Heart right ventricle (tissue), 16 donors: Measurements from ENCODE around the gene NPEPPS. TPM values are rescaled to one million over a fixed set of nuclear protein-coding genes. Genes with fewer than 3 reads are reported as not detected.

Experiments
- ATAC-seq, 8 donors: fragments of 200-7000 bp; cut with Tn5 transposase; one replicate each; pipeline ENCODE4 v1.9.1; 2020; ENCODE audit warnings: mild to moderate bottlenecking in 8 of 8, moderate library complexity in 8 of 8, moderate number of reproducible peaks in 1 of 8
- DNase-seq, 2 donors: peaks; one replicate each; pipeline ENCODE4 v3.0.0-alpha.2; 2020
- H3K27ac ChIP-seq, 10 donors: fragments of 200-600 bp; sonication (generic) in 2 of 10; one replicate each; pipeline versions ENCODE4 v1.5.0 to v1.8.0; 2020 to 2022; ENCODE audit warnings: mild to moderate bottlenecking in 3 of 10
- H3K27me3 ChIP-seq, 7 donors: fragments of 200-600 bp; one replicate each; pipeline ENCODE4 v1.8.0; 2021 to 2022; ENCODE audit warnings: mild to moderate bottlenecking in 2 of 7
- H3K36me3 ChIP-seq, 9 donors: fragments of 200-600 bp; sonication (generic) in 1 of 9; one replicate each; pipeline versions ENCODE4 v1.5.0 to v1.8.0; 2020 to 2022; ENCODE audit warnings: mild to moderate bottlenecking in 2 of 9
- H3K4me1 ChIP-seq, 9 donors: fragments of 200-600 bp; sonication (generic) in 1 of 9; one replicate each; pipeline versions ENCODE4 v1.5.0 to v1.8.0; 2020 to 2022; ENCODE audit warnings: mild to moderate bottlenecking in 4 of 9
- H3K4me3 ChIP-seq, 10 donors: fragments of 200-600 bp; sonication (generic) in 2 of 10; one replicate each; pipeline versions ENCODE4 v1.5.0 to v1.8.0; 2020 to 2022; ENCODE audit warnings: mild to moderate bottlenecking in 7 of 10, moderate library complexity in 2 of 10
- H3K9me3 ChIP-seq, 11 donors: fragments of 200-600 bp in 10 of 11; sonication (generic) in 2 of 11; one replicate each; pipeline versions ENCODE4 v1.5.0 to v1.8.0; 2013 to 2022; ENCODE audit warnings: mild to moderate bottlenecking in 2 of 11, control low read depth in 1 of 11, moderate library complexity in 1 of 11
- CTCF ChIP-seq, 9 donors: fragments of 200-600 bp; sonication (generic) in 2 of 9; IDR thresholded peaks; one replicate each; pipeline versions ENCODE4 v1.5.0 to v1.8.0; 2021 to 2022; ENCODE audit warnings: antibody characterized with exemption in 9 of 9, mild to moderate bottlenecking in 5 of 9, moderate library complexity in 1 of 9
- WGBS, 2 donors: extraction: QIAGEN DNeasy Blood & Tissue Kit; methylation state at CpG; one replicate each; pipeline ENCODE4 v1.1.7; 2013; ENCODE audit warnings: inconsistent platforms in 1 of 2; 5-methylcytosine and 5-hydroxymethylcytosine counted together
- intact Hi-C, 10 donors: fragments of 100-400 bp; cut with DNase I; formaldehyde crosslinking; loops; one replicate each; pipeline versions ENCODE4 v1.11.1 to v1.14.2; 2022
- polyA plus RNA-seq, 2 donors: library from polyadenylated mRNA; stranded (reverse); fragments of 200-250 nt; gene quantifications; one replicate each; pipeline ENCODE4 v1.2.3, GENCODE V29; 2013
- total RNA-seq, 10 donors: library from RNA; stranded (reverse); fragmentation: NEBNext Ultra II Directional in 3 of 10; extraction: Animal tissue kit (Norgen Biotek cat#: 25700) in 3 of 10; gene quantifications; one replicate each; pipeline versions ENCODE4 v1.2.1 to v1.2.4, GENCODE V29; 2021 to 2023
- donor health status: Arrhythmogenic right ventricular cardiomyopathy.
- donor health status: ischemic (EF 13 %, LVEDD 7.1; RV severe dilation, severe dysfunction).
- donor health status: healthy with polysubstance abuse.
- donor health status: DM: no; HTN: yes; CAD: no.
- donor health status: DM: no; HTN: no; CAD: no.
- donor health status: ischemic (EF 25% LVEDD 6.9; RV normal size, moderate dysfunction).
- donor health status: ischemic (EF 25% LVEDD 5.7; RV mildly dilated, moderate dysfunction).
- donor health status: healthy.
- donor health status: DM: yes; HTN: yes; CAD: no.
- donor health status: Ischemic cardiomyopathy.
- donor health status: ischemic (EF 35%, LVEDD 5.7; RV mildly dilated, moderate dysfunction).
- donor health status: nonischemic (EF 11% LVEDD 7.7; RV severe dilation, severe dysfunction).
- donor health status: DM: yes; HTN: yes; CAD: no.
- donor health status: PGD.
- donor health status: ischemic (EF 29% LVEDD 5.4; RV normal size, mild dysfunction).
- donor health status: nonischemic (EF 23%, LVEDD 6.1; RV moderate dilation, normal function).

NPEPPS gene
- total and polyA plus RNA-seq, 12 donors = 21.8 to 104 (median 85.0) TPM

GRCh38 chr17:47638903-47639302 is 108.0 kb downstream of the NPEPPS start:
- H3K27ac ChIP-seq = no peak overlapping the region
- no peak for DNase-seq

GRCh38 chr17:47640076-47640475 is 109.2 kb downstream of the NPEPPS start:
- no peaks in the 10 kb centered on the region for H3K9me3 ChIP-seq
- no peaks in the 10 kb centered on the region for H3K27me3 ChIP-seq
- DNase-seq (no peak), ATAC-seq (no peak)
- no peak for TF ChIP-seq CTCF (IDR thresholded peaks at IDR 0.05)
- H3K4me1 ChIP-seq = peaks cover 0 to 20% (median 0%) of the 10 kb centered on the region in 9 donors
- 85 to 91% methylated on average over 3 of the region's 3 CpGs for WGBS, 2 donors
- H3K27ac ChIP-seq = no peak overlapping the region
- intact Hi-C loops = no loop called here
- peaks cover 0 to 32% (median 6%) of the 10 kb centered on the region in 9 donors for H3K36me3 ChIP-seq
- H3K4me3 ChIP-seq = no peak overlapping the region

More at GRCh38 chr17:47638903-47639302, 108.0 kb downstream of the NPEPPS start:
- Histone ChIP-seq H3K36me3 (peaks cover 0 to 38% (median 7%) of the 10 kb centered on the region in 9 donors), H3K27me3 (no peaks in the 10 kb centered on the region), H3K4me3 (no peak overlapping the region), H3K4me1 (peaks cover 0 to 10% (median 0%) of the 10 kb centered on the region in 9 donors), H3K9me3 (no peaks in the 10 kb centered on the region)
- no peak for ATAC-seq
- intact Hi-C loops = no loop called here
- 81 to 84% methylated on average over 5 of the region's 5 CpGs for WGBS, 2 donors
- TF ChIP-seq CTCF (IDR thresholded peaks at IDR 0.05) = no peak

GRCh38 chr17:47641202-47641601 is 110.3 kb downstream of the NPEPPS start:
- H3K4me1 ChIP-seq = peaks cover 0 to 21% (median 0%) of the 10 kb centered on the region in 9 donors
- TF ChIP-seq CTCF (IDR thresholded peaks at IDR 0.05) = no peak
- H3K36me3 ChIP-seq = peaks cover 0 to 21% (median 6%) of the 10 kb centered on the region in 9 donors
- no peak overlapping the region for H3K4me3 ChIP-seq
- DNase-seq (no peak), ATAC-seq (no peak)
- intact Hi-C loops = no loop called here
- no peaks in the 10 kb centered on the region for H3K9me3 ChIP-seq
- H3K27me3 ChIP-seq = no peaks in the 10 kb centered on the region
- no peak overlapping the region for H3K27ac ChIP-seq
- WGBS, 2 donors = 96% methylated on average over 4 of the region's 4 CpGs

- WGBS, 2 donors = 71 to 97% methylated on average over 2 of the region's 2 CpGs
- DNase-seq (no peak), ATAC-seq (no peak)
- Histone ChIP-seq H3K27ac (no peak overlapping the region), H3K27me3 (no peaks in the 10 kb centered on the region), H3K4me3 (no peak overlapping the region), H3K9me3 (no peaks in the 10 kb centered on the region), H3K4me1 (peaks cover 0 to 34% (median under 1%) of the 10 kb centered on the region in 9 donors), H3K36me3 (peaks cover 0 to 7% (median 0%) of the 10 kb centered on the region in 9 donors)
- intact Hi-C loops = no loop called here
- no peak for TF ChIP-seq CTCF (IDR thresholded peaks at IDR 0.05)
Observed at GRCh38 chr17:47643116-47643515, 112.2 kb downstream of the NPEPPS start.
